SK-N-SH (cell line): Measurements from ENCODE around the gene ETV1. TPM values are rescaled to one million over a fixed set of nuclear protein-coding genes. Genes with fewer than 3 reads are reported as not detected.

Experiments used
- CTCF ChIA-PET: fragments of 300-600, 350-600 bp; formaldehyde crosslinking; extraction: SDS; loops from one replicate; lab custom pipeline; 2021; lab: Yijun Ruan, JAX
- POLR2A ChIA-PET: fragments of 350-600 bp; sonication (Branson Sonifier 250); formaldehyde crosslinking; extraction: SDS; loops from one replicate; lab custom pipeline; 2020; ENCODE audit warnings: antibody characterized with exemption, inconsistent platforms; lab: Yijun Ruan, JAX
- DNase-seq: peaks from one replicate; pipeline ENCODE4 v3.0.0; 2012
- H2AFZ ChIP-seq: fragments of 200-600 bp; sonication (generic); 2 replicates; pipeline ENCODE4 v1.8.1; 2016; ENCODE audit warnings: antibody characterized with exemption, mild to moderate bottlenecking, low read depth
- H3F3A ChIP-seq: fragments of 200-600 bp; sonication (generic); replicated peaks from 2 replicates; pipeline ENCODE3; 2016; ENCODE audit warnings: antibody characterized with exemption, mild to moderate bottlenecking; ENCODE audit not compliant: insufficient read depth
- H3K27ac ChIP-seq, 2 experiments: fragments of 200-500 bp in 1 of 2; fragments of 200-600 bp in 1 of 2; sonication (Bioruptor generic) in 1 of 2; sonication (generic), shearing (Covaris generic) in 1 of 2; 2 replicates each; pipeline versions ENCODE4 v1.5.1 to v1.6.1; 2014 to 2016; ENCODE audit warnings: low read depth in 2 of 2, inconsistent platforms in 1 of 2, low read length in 1 of 2, mild to moderate bottlenecking in 1 of 2, mixed read lengths in 1 of 2
- H3K27me3 ChIP-seq: fragments of 200-600 bp; sonication (generic), shearing (Covaris generic); 2 replicates; pipeline ENCODE4 v1.6.1; 2016; ENCODE audit warnings: mixed run types; ENCODE audit not compliant: insufficient read depth
- H3K36me3 ChIP-seq, 2 experiments: fragments of 200-500 bp in 1 of 2; fragments of 200-600 bp in 1 of 2; sonication (Bioruptor generic) in 1 of 2; sonication (generic) in 1 of 2; replicated peaks in 1 of 2; 2 replicates each; pipeline versions ENCODE3 to v1.5.1; 2014 to 2016; ENCODE audit warnings: low read length in 1 of 2, mild to moderate bottlenecking in 1 of 2; ENCODE audit not compliant: insufficient read depth in 2 of 2, control insufficient read depth in 1 of 2
- H3K4me1 ChIP-seq, 2 experiments: fragments of 200-500 bp in 1 of 2; fragments of 200-600 bp in 1 of 2; sonication (Bioruptor generic) in 1 of 2; sonication (generic), shearing (Covaris generic) in 1 of 2; 2 replicates each; pipeline versions ENCODE4 v1.5.1 to v1.6.1; 2014 to 2016; ENCODE audit warnings: low read depth in 1 of 2, low read length in 1 of 2, mixed run types in 1 of 2; ENCODE audit not compliant: insufficient read depth in 2 of 2, control insufficient read depth in 1 of 2
- H3K4me2 ChIP-seq: fragments of 200-600 bp; sonication (generic), shearing (Covaris generic); 2 replicates; pipeline ENCODE4 v1.6.1; 2017; ENCODE audit warnings: mixed run types
- H3K4me3 ChIP-seq, 2 experiments: fragments of 200-500 bp in 1 of 2; fragments of 200-600 bp in 1 of 2; sonication (Bioruptor generic) in 1 of 2; sonication (generic), shearing (Covaris generic) in 1 of 2; 2 replicates each; pipeline versions ENCODE4 v1.5.1 to v1.8.1; 2014 to 2016; ENCODE audit warnings: low read depth in 2 of 2, inconsistent platforms in 1 of 2, low read length in 1 of 2, mild to moderate bottlenecking in 1 of 2, mixed read lengths in 1 of 2, moderate library complexity in 1 of 2
- H3K79me2 ChIP-seq: fragments of 200-600 bp; sonication (generic); 2 replicates; pipeline ENCODE4 v1.8.1; 2017; ENCODE audit warnings: mild to moderate bottlenecking; ENCODE audit not compliant: insufficient read depth
- H3K9ac ChIP-seq: fragments of 200-600 bp; sonication (generic); 2 replicates; pipeline ENCODE4 v1.6.1; 2017; ENCODE audit warnings: mixed run types
- H3K9me2 ChIP-seq: fragments of 200-600 bp; sonication (generic); 2 replicates; pipeline ENCODE4 v1.6.1; 2017; ENCODE audit warnings: mixed run types
- H3K9me3 ChIP-seq: fragments of 200-600 bp; sonication (generic); 2 replicates; pipeline ENCODE4 v1.6.1; 2017; ENCODE audit warnings: mixed run types, mild to moderate bottlenecking, moderate library complexity
- H4K20me1 ChIP-seq: fragments of 200-600 bp; sonication (generic); 2 replicates; pipeline ENCODE4 v1.6.1; 2017; ENCODE audit warnings: mild to moderate bottlenecking, mixed run types; ENCODE audit not compliant: insufficient read depth
- CHD2 ChIP-seq: fragments of 150-350 bp; IDR thresholded peaks from 2 replicates; pipeline ENCODE4 v1.6.1; 2018; ENCODE audit warnings: low read length; ENCODE audit not compliant: partially characterized antibody
- CTCF ChIP-seq: fragments of 200-600 bp; sonication (generic); IDR thresholded peaks from 2 replicates; pipeline ENCODE4 v1.6.1; 2017; ENCODE audit warnings: antibody characterized with exemption, mild to moderate bottlenecking, moderate library complexity
- FOSL2 ChIP-seq: IDR thresholded peaks from 2 replicates; pipeline ENCODE4 v1.4.0; 2012; ENCODE audit warnings: low read depth, mild to moderate bottlenecking, moderate library complexity, borderline replicate concordance
- FOXJ3 ChIP-seq: sonication (generic); formaldehyde crosslinking; IDR thresholded peaks from 2 replicates; pipeline ENCODE4 v1.5.1; 2020; ENCODE audit warnings: mild to moderate bottlenecking, missing genetic modification reagents
- GATA2 ChIP-seq: sonication (generic); formaldehyde crosslinking; IDR thresholded peaks from 2 replicates; pipeline ENCODE4 v1.5.0; 2020; ENCODE audit warnings: mild to moderate bottlenecking, missing genetic modification reagents
- MAX ChIP-seq: IDR thresholded peaks from 2 replicates; pipeline ENCODE4 v1.4.0; 2012; ENCODE audit warnings: low read depth
- MXI1 ChIP-seq: IDR thresholded peaks from 2 replicates; pipeline ENCODE4 v1.6.1; 2012; ENCODE audit warnings: mild to moderate bottlenecking, low read depth, low read length, improper control_type of control experiment
- NFIC ChIP-seq: IDR thresholded peaks from 2 replicates; pipeline ENCODE4 v1.4.0; 2012; ENCODE audit warnings: borderline replicate concordance
- PBX3 ChIP-seq: IDR thresholded peaks from 2 replicates; pipeline ENCODE4; 2012
- RCOR1 ChIP-seq: fragments of 150-350 bp; IDR thresholded peaks from 2 replicates; pipeline ENCODE4 v1.6.1; 2017; ENCODE audit warnings: antibody characterized with exemption, low read length
- RXRA ChIP-seq: IDR thresholded peaks from 2 replicates; pipeline ENCODE4 v1.4.0; 2012; ENCODE audit warnings: low read depth, mild to moderate bottlenecking, borderline replicate concordance
- SIN3A ChIP-seq: IDR thresholded peaks from 2 replicates; pipeline ENCODE4 v1.6.1; 2012; ENCODE audit warnings: low read depth, mild to moderate bottlenecking, low read length, moderate library complexity, borderline replicate concordance
- USF2 ChIP-seq: fragments of 150-350 bp; IDR thresholded peaks from 2 replicates; pipeline ENCODE4 v1.6.1; 2017; ENCODE audit warnings: antibody characterized with exemption, low read length, low read depth, borderline replicate concordance
- WGBS: methylation state at CpG from one replicate; pipeline ENCODE4 v1.1.6; 2017; ENCODE audit warnings: low lambda C conversion rate; 5-methylcytosine and 5-hydroxymethylcytosine counted together
- polyA plus RNA-seq, 3 experiments: library from polyadenylated mRNA; depleted of rRNA; stranded (reverse); fragments of >200 nt; gene quantifications; 2 replicates each; pipeline ENCODE4 v1.2.3, GENCODE V29; 2012
- TF ChIP-seq, protein P1 (sequence below): fragments of 150-350 bp; IDR thresholded peaks from 2 replicates; pipeline ENCODE4 v1.6.1; 2016; ENCODE audit warnings: mild to moderate bottlenecking, low read depth, low read length

The ETV1 gene
- polyA plus RNA-seq, 1 of the 3 experiments (the other 2 are of a cell fraction), result 24.9 TPM

- ChIA-PET CTCF (no interaction called here), POLR2A (no interaction called here)
- Histone ChIP-seq H3K4me3 (no peak overlapping the region), H3F3A (peaks cover 17% of the 10 kb centered on the region), H3K9me2 (no peaks in the 10 kb centered on the region), H3K27me3 (no peaks in the 10 kb centered on the region), H3K4me2 (no peak overlapping the region), H3K9me3 (no peaks in the 10 kb centered on the region), H3K9ac (no peak overlapping the region), H3K79me2 (no peaks in the 10 kb centered on the region), H2AFZ (no peak overlapping the region), H4K20me1 (no peaks in the 10 kb centered on the region), H3K27ac (no peak overlapping the region), H3K4me1 (peaks cover 5 to 11% of the 10 kb centered on the region in 2 experiments), H3K36me3 (no peaks in the 10 kb centered on the region)
- no peak for TF ChIP-seq MXI1
- no peak for TF ChIP-seq NFIC
- TF ChIP-seq MAX, result no peak
- TF ChIP-seq, protein P1, sequence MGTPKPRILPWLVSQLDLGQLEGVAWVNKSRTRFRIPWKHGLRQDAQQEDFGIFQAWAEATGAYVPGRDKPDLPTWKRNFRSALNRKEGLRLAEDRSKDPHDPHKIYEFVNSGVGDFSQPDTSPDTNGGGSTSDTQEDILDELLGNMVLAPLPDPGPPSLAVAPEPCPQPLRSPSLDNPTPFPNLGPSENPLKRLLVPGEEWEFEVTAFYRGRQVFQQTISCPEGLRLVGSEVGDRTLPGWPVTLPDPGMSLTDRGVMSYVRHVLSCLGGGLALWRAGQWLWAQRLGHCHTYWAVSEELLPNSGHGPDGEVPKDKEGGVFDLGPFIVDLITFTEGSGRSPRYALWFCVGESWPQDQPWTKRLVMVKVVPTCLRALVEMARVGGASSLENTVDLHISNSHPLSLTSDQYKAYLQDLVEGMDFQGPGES, result no peak
- TF ChIP-seq GATA2, result no peak
- TF ChIP-seq FOXJ3 (CRISPR knock-in tag), result no peak
- TF ChIP-seq USF2, result no peak
- TF ChIP-seq RXRA, result no peak
- TF ChIP-seq CTCF, result no peak
- TF ChIP-seq CHD2, result no peak
- no peak for TF ChIP-seq RCOR1
- TF ChIP-seq FOSL2, result no peak
- no peak for TF ChIP-seq SIN3A
- TF ChIP-seq PBX3, result no peak
- DNase-seq, result no peak
- WGBS, result 92% methylated on average over 2 of the region's 2 CpGs
These were observed 144.5 kb downstream of the ETV1 start for GRCh38 chr7:13844954-13845353.
